ENCODE data around the gene VILL.

The VILL gene

DNA sequence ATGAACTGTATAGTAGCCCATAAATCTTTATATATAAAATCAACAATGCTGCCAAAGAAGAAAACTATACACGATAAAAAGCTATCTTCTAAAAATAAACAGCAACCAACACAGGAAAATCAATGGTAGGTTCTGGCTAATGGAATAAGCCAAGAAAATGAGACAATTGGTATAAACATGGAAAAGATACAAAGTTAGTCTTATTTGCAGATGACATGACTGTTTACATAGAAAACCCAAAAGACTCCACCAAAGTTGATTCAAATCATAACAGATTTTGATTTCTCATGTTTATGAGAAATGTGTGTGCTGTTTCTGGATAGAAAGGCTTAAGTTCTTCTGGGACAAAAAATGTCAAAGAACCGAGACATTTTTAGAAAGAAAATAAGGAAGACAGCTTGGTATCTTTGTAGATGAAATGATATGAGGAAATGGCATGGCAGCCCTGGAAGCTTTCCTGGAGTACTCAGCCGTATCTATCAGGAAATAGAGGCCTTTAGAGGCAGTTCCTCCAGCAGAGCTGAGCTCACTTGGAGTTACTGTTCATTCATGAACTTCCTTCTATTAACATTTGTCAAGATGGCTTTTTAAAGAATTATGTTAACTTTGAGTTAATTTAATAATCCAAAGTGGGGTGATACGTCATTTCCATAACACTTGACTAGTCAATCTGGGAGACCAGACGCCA, 36.7 kb upstream of the VILL start:
- TF ChIP-seq, protein P1, sequence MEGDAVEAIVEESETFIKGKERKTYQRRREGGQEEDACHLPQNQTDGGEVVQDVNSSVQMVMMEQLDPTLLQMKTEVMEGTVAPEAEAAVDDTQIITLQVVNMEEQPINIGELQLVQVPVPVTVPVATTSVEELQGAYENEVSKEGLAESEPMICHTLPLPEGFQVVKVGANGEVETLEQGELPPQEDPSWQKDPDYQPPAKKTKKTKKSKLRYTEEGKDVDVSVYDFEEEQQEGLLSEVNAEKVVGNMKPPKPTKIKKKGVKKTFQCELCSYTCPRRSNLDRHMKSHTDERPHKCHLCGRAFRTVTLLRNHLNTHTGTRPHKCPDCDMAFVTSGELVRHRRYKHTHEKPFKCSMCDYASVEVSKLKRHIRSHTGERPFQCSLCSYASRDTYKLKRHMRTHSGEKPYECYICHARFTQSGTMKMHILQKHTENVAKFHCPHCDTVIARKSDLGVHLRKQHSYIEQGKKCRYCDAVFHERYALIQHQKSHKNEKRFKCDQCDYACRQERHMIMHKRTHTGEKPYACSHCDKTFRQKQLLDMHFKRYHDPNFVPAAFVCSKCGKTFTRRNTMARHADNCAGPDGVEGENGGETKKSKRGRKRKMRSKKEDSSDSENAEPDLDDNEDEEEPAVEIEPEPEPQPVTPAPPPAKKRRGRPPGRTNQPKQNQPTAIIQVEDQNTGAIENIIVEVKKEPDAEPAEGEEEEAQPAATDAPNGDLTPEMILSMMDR (conservative IDR thresholded peaks at IDR 0.05; ENCODE audit: low read depth): no peak
- no peak for DNase-seq (ENCODE audit: low spot score)
- no peak overlapping the region for H3K27ac ChIP-seq
- CTCF ChIA-PET: no interaction called here
- POLR2A ChIA-PET (ENCODE audit: low non-redundant PET): no interaction called here

DNA sequence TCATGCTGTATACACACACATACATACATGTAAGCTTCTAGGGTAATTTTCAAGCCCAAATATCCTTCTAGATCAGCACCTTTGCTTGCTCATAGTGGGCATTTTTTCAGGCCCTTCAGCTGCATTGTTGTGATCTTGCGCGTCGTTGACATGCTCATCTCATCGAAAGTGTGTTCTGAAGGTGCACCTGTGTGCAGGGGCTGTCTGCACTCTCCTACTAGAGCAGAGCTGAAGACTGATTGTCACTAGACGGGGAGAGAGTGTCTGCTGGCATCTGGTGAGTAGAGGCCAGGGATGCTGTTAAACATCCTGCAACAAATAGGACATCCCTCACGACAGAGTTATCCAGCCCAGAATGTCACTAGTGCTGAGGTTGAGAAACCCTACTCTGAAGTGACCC, 35.7 kb upstream of the VILL start:
- ChIA-PET POLR2A (ENCODE audit: low non-redundant PET) (no interaction called here), CTCF (no interaction called here)
- no peak for DNase-seq (ENCODE audit: low spot score)
- H3K27ac ChIP-seq: no peak overlapping the region
- TF ChIP-seq, protein P1 (conservative IDR thresholded peaks at IDR 0.05; ENCODE audit: low read depth): no peak

DNA sequence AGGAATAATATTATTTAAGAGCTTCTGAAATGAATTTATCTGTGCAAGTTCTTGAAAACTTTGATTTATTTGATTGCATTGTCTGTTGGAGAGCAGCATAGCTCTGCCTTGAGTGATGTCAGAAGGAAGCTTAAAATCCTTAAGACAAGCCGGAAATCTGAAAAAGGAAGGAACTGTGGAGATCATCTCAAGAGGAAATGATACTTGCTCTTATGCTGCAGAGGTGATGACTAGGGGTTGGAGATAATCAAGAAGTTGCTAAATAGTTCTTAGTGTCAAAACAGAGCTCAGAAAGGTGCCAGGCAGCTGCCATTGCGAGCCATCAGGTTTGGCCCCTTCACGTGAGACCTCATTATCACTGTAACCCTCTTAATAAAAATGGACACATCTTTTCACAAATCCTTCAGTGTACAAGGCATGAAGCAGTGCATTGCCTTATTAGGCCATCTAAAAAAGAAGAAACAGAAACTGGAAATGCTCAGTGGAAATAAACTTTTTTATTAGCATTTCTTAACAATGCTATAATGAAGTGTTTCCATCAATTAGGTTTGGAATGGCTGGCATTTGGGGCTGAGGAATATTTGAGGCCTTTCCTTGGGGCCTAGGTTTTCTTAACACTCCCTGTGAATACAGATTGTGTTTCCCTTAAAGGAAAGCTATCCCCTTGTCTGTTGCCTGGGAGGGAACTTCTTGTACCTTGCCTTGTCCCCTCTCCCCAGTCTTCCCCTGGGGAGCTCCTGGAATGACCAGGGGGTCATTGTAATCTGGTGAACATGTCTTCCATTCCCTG, 34.5 kb upstream of the VILL start:
- TF ChIP-seq, protein P1 (conservative IDR thresholded peaks at IDR 0.05; ENCODE audit: low read depth): no peak
- no peak for DNase-seq (ENCODE audit: low spot score)
- POLR2A ChIA-PET (ENCODE audit: low non-redundant PET): no interaction called here
- CTCF ChIA-PET: no interaction called here
- H3K27ac ChIP-seq: no peak overlapping the region

- 0 out of 2 replicates have a peak overlapping the region, but pooled peaks have one; percentile 8 for H3K27ac ChIP-seq
- DNase-seq (ENCODE audit: low spot score): no peak
- TF ChIP-seq, protein P1 (conservative IDR thresholded peaks at IDR 0.05; ENCODE audit: low read depth): no peak
- CTCF ChIA-PET: no interaction called here
- POLR2A ChIA-PET (ENCODE audit: low non-redundant PET): no interaction called here
Measured at GRCh38 chr3:37956723-37957538, 33.7 kb upstream of the VILL start.

DNA sequence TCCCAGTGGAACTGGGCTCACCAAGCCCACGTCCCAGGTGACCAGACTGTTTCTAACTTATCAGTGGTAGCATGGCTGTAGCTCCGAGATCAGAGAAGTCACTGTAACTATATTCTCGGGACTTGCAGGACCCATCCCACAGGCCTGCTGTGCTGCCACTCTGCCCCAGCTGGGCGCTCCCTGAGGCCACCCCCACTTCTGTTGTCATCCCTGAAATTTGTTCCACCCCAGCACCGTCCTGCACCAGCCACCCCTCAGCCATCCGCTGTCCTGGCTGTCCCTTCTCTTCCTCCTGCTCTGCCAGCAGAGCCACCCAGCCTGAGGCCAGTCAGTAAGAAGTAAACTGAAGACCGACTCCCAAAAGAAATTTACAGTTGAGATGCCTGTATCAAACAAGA, 33.0 kb upstream of the VILL start:
- CTCF ChIA-PET: no interaction called here
- POLR2A ChIA-PET (ENCODE audit: low non-redundant PET): no interaction called here

More for the DNA sequence above, 33.0 kb upstream of the VILL start:
- TF ChIP-seq, protein P1 (conservative IDR thresholded peaks at IDR 0.05; ENCODE audit: low read depth): no peak
- H3K27ac ChIP-seq: 0 out of 2 replicates have a peak overlapping the region, but pooled peaks have one; percentile 8
- no peak for DNase-seq (ENCODE audit: low spot score)
